Measurements from ENCODE around the gene G0S2. TPM values are rescaled to one million over a fixed set of nuclear protein-coding genes. Genes with fewer than 3 reads are reported as not detected.

G0S2 gene
- total RNA-seq, 1 experiment from 2014 or later, result 0.35 TPM

DNA sequence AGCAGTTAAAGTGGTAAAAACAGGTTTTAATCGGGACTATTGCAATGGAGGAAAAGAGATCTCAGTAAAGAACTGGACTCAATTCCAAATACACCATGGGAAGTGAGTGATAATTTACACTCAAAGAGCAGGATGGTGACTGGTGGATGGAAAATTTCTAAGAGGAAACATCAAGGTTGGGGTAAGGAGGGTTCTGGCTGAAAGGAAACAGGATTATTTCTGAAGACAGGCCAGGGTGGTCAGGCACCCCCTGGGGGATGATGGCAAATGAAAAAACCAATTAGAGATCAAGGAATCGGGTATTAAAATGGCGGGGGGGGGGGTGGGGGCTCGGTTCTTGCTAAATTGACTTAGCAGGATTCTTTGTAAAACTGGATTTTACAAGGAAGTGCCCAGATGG is 17.1 kb downstream of the G0S2 start:
- H2BK12ac ChIP-seq (ENCODE audit: insufficient read length, low read depth, low read length), result no peak overlapping the region
- H3K4ac ChIP-seq (ENCODE audit: low read depth, low read length), result no peak overlapping the region
- no peak for DNase-seq
- no peaks in the 10 kb centered on the region for H3K9me3 ChIP-seq (ENCODE audit: control insufficient read depth, low read depth, low read length)
- H3K18ac ChIP-seq (ENCODE audit: insufficient read length, low read depth, low read length), result no peak overlapping the region
- H4K8ac ChIP-seq (replicated peaks; ENCODE audit: insufficient read length, low read depth, low read length), result no peak overlapping the region
- no peak overlapping the region for H2BK120ac ChIP-seq (ENCODE audit: low read depth, low read length, poor library complexity, severe bottlenecking)
- peaks cover 0 to 4% of the 10 kb centered on the region in 2 experiments; a peak in 2 of 4 replicates for H3K4me1 Mint-ChIP-seq
- no peaks in the 10 kb centered on the region for H3K36me3 Mint-ChIP-seq (ENCODE audit: insufficient read depth in 1 of 3, low read depth in 3 of 3)
- H3K4me1 ChIP-seq (ENCODE audit: insufficient read depth, low read length), result no peaks in the 10 kb centered on the region
- H3K9me3 Mint-ChIP-seq, result no peaks in the 10 kb centered on the region
- no peak overlapping the region for H3K27ac Mint-ChIP-seq
- no peak overlapping the region for H2BK5ac ChIP-seq (ENCODE audit: insufficient read length, low read length)
- no peaks in the 10 kb centered on the region for H3K79me1 ChIP-seq (ENCODE audit: insufficient read depth, low read depth, low read length, poor library complexity, severe bottlenecking)
- no peak overlapping the region for H3K9ac ChIP-seq (ENCODE audit: extremely low read depth, insufficient read length, low read length)
- H3K27me3 Mint-ChIP-seq (ENCODE audit: low read depth), result peaks cover 28% of the 10 kb centered on the region
- H3K79me2 ChIP-seq (ENCODE audit: insufficient read depth, low read length), result no peaks in the 10 kb centered on the region
- no peaks in the 10 kb centered on the region; the same call in 1 of the 2 replicates for H3K27me3 ChIP-seq (ENCODE audit: insufficient read depth, low read length)
- TF ChIP-seq CTCF (conservative IDR thresholded peaks at IDR 0.05), result no peak
- no peak overlapping the region for H3K14ac ChIP-seq (ENCODE audit: insufficient read depth, low read length)
- H2AK5ac ChIP-seq (ENCODE audit: insufficient read length, low read length), result no peak overlapping the region
- no peaks in the 10 kb centered on the region for H3K23me2 ChIP-seq (ENCODE audit: insufficient read length, low read depth, low read length, poor library complexity, severe bottlenecking)
- H2BK20ac ChIP-seq (ENCODE audit: low read depth, low read length, poor library complexity, severe bottlenecking), result no peak overlapping the region
- no CpG with 5 or more reads among the region's 4 CpGs for WGBS (ENCODE audit: extremely low coverage, insufficient read length, low lambda C conversion rate)
- H3T11ph ChIP-seq (ENCODE audit: low read length), result no peak overlapping the region
- H3K23ac ChIP-seq (ENCODE audit: insufficient read length, low read depth, low read length), result no peak overlapping the region
- no peak overlapping the region for H3K4me2 ChIP-seq (ENCODE audit: insufficient read depth, insufficient read length, low read length)
- H3K56ac ChIP-seq (ENCODE audit: insufficient read length, low read depth, low read length), result no peak overlapping the region
- no peaks in the 10 kb centered on the region for H4K20me1 ChIP-seq (ENCODE audit: control insufficient read depth, insufficient read depth, insufficient read length)
- H3K27ac ChIP-seq (ENCODE audit: insufficient read length, low read depth, low read length), result no peak overlapping the region
- no peak overlapping the region for H2BK15ac ChIP-seq (ENCODE audit: low read depth, low read length)
- H4K5ac ChIP-seq (ENCODE audit: insufficient read length, low read depth, low read length), result no peak overlapping the region
- no peak overlapping the region for H4K91ac ChIP-seq (ENCODE audit: insufficient read length, low read depth, low read length)
- H3K4me3 Mint-ChIP-seq, result no peak overlapping the region
- H2AFZ ChIP-seq (ENCODE audit: low read length), result no peak overlapping the region
